LoVo (cell line): ENCODE results near the gene IGFALS.

Experiments
- DNase-seq: peaks from one replicate; pipeline ENCODE4 v3.0.0-alpha.2; 2016; ENCODE audit warnings: low spot score

Gene IGFALS

DNA sequence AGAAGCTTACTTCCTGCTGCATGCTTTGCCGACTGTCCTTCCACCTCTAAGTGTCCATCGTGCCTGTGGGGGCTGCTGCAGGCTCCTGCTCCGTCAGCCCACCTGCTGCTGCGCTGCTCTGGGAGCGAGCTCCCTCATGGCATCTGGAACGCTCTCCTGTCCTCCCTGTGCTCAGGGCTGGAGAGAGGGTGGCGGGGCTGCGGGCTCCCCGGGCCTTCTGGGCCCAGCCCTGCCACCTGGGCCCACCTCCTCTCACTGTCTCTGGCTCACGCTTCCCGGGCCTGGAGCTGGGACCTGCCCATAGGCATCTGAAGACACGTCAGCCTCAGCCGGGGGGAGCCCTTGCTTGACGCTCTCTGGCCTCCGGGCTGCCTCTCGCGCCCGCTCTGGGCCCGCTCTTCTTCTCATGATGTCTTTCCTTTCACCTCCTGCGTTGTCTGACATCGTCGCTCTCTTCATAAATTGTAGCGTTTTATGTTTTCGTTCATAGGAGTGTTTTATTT, 49.1 kb downstream of the IGFALS start:
- DNase-seq = no peak

DNA sequence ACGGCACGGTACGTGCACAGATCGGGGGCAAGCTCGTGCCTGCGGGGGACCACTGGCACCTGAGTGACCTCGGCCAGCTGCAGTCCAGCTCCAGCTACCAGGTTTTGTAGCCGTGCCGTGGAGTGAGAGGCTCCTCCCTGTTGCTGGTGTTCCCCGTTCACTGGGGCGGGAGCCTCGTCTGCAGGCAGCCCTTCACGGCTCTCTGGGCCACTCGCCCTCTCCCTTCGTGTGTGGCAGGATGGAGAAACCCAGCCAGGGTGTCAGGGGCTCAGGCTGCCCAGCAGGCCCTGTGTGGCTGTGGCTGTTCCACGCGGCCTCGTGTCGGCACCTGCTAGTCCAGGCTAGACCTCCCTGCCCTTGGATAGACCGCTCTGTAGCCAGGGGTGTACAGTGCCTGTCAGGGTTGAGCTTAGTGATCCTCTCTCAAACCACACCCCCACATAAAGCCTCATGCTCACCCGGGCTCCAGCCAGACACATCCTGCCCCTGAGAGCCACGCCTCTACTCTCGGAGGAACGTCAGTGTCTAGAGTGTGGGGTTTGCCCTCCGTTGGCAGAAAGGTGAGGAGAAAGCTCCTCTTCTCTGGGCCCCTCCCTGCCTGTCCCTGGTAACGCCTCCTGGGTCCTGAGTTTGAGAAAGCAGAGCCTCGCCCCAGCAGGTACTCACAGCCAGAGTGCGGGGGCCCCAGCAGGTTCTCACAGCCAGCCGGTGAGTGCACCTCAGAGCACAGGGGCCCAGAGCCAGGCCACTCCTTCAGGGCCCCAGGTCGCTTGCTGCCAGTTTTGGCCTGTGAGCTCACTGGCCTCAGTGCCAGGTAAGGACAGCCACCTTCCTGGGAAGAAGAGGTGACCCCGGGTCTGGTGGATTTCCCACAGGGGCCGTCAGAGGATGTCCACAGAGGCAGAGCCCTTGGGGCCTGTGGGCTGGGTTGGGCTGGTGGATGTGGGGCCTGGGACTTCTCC, 49.8 kb downstream of the IGFALS start:
- no peak for DNase-seq

DNA sequence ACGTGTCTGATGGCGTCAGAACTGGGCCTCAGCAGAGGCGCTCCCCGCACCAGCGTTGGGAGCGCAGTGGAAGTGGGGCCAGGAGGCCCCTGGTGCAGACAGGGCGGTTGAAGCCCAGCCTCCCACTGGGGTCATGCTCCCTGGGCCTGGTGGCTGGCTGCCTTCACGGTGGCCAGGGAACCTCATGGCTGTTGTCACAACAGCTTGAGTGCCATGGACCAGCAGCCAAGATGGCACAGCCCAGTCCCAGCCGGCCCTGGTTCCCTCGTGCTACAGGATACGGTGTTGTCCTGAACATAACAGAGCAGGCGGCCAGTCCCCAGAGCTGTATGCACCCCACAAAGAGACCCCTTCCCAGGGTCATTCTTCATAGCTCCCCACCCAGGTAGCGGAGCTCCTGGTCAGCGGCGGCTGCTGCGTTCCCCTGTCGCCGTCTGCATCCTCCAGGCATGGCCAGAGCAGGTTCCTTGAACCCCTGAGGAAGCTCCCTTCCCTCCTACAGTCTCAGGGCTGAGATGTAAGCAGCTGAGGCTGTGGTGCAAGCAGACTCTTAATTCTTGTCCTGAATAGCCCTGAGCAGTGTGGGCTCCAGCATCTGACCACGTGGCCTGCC, 51.8 kb downstream of the IGFALS start:
- no peak for DNase-seq

DNA sequence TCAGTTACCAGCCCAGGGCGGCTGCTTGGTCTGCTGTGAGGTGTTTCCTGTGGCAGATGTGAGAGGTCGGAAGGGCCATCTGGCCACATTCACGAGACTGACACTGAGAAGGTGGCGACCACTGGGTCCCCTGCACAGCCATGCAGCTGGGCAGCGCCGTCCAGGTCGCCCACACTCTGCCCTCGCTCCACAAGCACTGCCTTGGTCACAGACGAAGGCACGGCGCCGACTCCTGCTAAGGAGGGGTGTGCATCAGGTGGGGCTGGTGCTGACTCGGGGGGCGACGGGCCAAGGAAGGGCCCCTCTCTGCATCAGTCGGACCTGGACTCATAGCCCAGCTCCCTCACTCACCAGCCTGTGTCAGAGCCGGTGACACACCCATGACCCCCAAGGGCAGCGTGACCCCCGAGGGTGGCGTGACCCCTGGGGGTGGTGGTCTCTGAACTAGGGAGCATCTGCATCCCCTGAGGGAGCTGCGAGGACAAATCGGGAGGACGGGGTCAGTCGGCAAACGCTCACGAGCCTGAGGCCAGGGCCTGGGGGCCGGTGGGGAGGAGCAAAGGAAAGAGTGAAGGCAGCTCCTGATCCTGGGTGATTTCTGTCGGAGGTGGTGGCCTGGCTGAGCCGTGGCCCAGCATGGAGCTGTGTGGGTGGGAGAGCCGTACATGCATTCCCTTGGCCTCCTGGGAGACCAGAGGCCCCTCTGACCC, 52.6 kb downstream of the IGFALS start:
- DNase-seq = no peak
